ENCODE measurements around the gene SMTNL1. TPM values are rescaled to one million over a fixed set of nuclear protein-coding genes. Genes with fewer than 3 reads are reported as not detected.

Gene SMTNL1
- total RNA-seq, 2 experiments from 2014 or later: not detected

GRCh38 chr11:57585301-57585700, 47.9 kb downstream of the SMTNL1 start:
- CTCF ChIA-PET: interaction anchor here (1.5 kb wide), 1 partner anchor 11 kb away, joined by 4 read pairs; no protein-coding TSS in a partner anchor
- Mint-ChIP-seq H3K27me3 (peaks cover 3% of the 10 kb centered on the region), H3K4me1 (no peaks in the 10 kb centered on the region), H3K4me3 (no peak overlapping the region), H3K27ac (no peak overlapping the region), H3K9me3 (no peaks in the 10 kb centered on the region), H3K36me3 (ENCODE audit: low read depth) (no peaks in the 10 kb centered on the region)
- DNase-seq: no peak
- POLR2A ChIA-PET: no interaction called here

- Mint-ChIP-seq H3K36me3 (ENCODE audit: low read depth) (no peaks in the 10 kb centered on the region), H3K9me3 (no peaks in the 10 kb centered on the region), H3K27ac (no peak overlapping the region), H3K27me3 (peaks cover 9% of the 10 kb centered on the region), H3K4me3 (no peak overlapping the region), H3K4me1 (no peaks in the 10 kb centered on the region)
- ChIA-PET POLR2A (no interaction called here), CTCF (no interaction called here)
- DNase-seq: no peak
Observed at GRCh38 chr11:57586711-57587245, 49.4 kb downstream of the SMTNL1 start.

DNA sequence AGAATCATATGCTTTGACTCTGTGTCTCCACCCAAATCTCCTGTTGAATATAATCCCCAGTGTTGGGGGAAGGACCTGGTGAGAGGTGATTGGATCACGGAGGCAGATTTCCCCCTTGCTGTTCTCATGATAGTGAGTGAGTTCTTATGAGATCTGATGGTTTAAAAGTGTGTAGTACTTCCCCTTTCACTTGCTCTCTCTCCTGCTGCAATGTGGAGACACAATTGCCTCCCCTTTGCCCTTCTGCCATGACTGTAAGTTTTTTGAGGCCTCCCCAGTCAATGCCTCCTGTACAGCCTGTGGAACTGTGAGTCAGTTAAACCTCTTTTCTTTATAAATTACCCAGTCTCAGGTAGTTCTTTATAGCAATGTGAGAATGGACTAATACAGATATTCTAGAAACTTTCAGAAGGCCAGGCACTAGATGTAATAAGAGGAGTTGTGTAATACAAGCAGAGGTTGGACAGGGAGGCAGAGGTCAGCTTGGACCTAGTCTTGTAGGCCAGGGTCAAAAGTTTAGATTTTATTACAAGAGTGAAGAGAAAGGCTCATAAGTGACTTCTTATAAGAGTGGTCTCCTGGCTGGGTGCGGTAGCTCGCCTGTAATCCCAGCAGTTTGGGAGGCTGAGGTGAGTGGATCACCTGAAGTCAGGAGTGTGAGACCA, 50.8 kb downstream of the SMTNL1 start:
- H3K4me3 Mint-ChIP-seq: no peak overlapping the region
- H3K27ac Mint-ChIP-seq: no peak overlapping the region
- POLR2A ChIA-PET: no interaction called here
- no peaks in the 10 kb centered on the region for H3K4me1 Mint-ChIP-seq
- CTCF ChIA-PET: no interaction called here
- H3K9me3 Mint-ChIP-seq: no peaks in the 10 kb centered on the region
- no peak for DNase-seq
- H3K27me3 Mint-ChIP-seq: peaks cover 11% of the 10 kb centered on the region
- H3K36me3 Mint-ChIP-seq (ENCODE audit: low read depth): no peaks in the 10 kb centered on the region

DNA sequence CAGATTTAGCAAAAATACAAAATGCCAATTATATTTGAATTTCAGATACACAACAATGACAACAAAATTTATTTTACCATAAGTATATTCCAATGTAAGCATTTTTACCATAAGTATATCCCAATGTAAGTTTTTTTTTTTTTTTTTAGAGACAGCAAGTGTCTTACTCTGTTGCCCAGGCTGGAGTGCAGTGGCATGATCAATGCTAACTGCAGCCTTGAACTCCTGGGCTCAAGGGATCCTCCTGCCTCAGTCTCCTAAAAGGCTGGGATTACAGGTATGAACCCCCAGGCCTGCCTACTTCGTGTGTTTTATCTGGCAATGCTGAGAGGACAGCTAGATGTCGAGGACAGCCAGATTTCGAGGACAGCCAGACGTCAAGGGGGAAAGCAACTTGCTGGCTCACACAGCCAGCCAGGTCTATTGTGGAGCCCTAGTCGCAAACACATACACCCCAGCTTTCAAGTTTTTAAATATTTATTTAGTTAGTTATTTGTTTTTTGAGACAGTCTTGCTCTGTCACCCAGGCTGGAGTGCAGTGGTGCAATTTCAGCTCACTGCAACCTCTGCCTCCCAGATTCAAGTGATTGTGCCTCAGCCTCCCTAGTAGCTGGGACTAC, 59.0 kb downstream of the SMTNL1 start:
- CTCF ChIA-PET: interaction anchor here (1.2 to 1.9 kb wide), 4 partner anchors 12 to 204 kb away, joined by 3 to 6 read pairs (median 4); no protein-coding TSS in a partner anchor
- Mint-ChIP-seq H3K9me3 (no peaks in the 10 kb centered on the region), H3K27me3 (peaks cover 37% of the 10 kb centered on the region), H3K27ac (no peak overlapping the region), H3K4me1 (peaks cover 2% of the 10 kb centered on the region), H3K4me3 (no peak overlapping the region), H3K36me3 (ENCODE audit: low read depth) (no peaks in the 10 kb centered on the region)
- DNase-seq: no peak
- POLR2A ChIA-PET: no interaction called here

DNA sequence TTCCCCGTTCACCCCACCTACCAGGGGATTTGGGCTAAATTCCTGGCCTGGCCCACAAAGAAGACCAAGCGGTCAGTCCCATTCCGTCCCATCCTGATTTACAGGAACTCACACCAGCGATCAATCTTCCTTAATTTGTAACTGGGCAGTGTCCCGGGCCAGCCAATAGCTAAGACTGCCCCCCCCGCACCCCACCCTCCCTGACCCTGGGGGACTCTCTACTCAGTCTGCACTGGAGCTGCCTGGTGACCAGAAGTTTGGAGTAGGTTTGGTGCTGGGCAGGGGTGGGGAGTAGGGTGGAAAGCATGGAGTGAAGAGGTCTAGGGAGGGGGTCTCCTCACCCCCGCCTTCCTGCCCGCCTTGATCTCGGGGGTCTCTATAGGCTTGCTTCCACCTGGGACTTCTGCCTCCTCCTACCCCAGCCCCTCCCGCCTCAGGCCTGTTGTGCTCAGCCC, 60.1 kb downstream of the SMTNL1 start, which contains the start of gene SERPING1:
Gene SERPING1 (plus strand): TSS at position 225 of the 455 bp plus-strand sequence. CDS start 586 bp downstream, outside the sequence.
- Mint-ChIP-seq H3K4me3 (no peak within 1 kb of the TSS), H3K27ac (no peak within 1 kb of the TSS), H3K36me3 (ENCODE audit: low read depth) (no peaks in the 10 kb centered on the region), H3K4me1 (peaks cover 2% of the 10 kb centered on the region), H3K27me3 (peaks cover 37% of the 10 kb centered on the region), H3K9me3 (no peaks in the 10 kb centered on the region)
- DNase-seq: no peak
- CTCF ChIA-PET: interaction anchor here (1.5 kb wide), 1 partner anchor 13 kb away, joined by 4 read pairs; no protein-coding TSS in a partner anchor
- POLR2A ChIA-PET: no interaction called here

DNA sequence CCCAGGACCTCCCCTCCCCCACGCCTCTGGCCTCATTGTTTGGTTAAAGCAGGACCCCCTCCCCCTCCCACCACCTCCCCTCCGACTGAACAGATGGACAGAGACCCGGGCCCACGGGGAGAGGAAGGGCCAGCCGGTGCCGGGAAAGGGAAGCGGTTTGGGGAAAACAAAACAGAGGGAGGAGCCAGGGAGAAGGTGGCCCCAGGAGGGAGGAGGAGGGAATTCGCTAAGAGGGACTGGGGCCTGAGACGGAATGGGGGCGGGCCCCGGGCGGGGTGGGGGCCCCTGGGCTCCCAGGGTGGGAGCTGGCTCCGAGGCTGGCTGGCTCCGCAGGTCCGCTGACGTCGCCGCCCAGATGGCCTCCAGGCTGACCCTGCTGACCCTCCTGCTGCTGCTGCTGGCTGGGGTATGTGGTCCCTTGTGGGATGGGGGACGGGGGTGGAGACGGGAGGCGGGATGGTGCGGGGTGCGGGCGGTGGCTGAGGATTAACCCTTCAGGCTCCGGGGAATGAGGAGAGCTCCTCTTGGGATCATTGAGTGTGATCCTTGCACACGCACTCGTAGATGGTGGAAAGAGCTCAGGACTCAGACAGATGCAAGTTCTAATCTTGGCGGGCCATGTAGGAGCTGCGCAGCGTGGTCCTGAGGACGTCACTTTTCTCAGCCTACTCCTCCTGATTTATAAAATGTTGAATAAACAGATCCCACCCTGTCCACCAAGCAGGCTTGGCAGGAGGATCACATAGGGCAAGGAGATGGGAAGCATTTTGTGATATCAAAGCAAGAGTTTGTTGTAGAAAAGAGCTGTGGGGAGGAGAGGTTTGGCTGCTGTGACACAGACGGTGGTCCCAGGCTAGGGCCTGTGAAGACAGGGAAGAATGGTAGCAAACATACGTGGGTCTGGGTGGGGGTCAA, 60.8 kb downstream of the SMTNL1 start:
- H3K27me3 Mint-ChIP-seq: peaks cover 36% of the 10 kb centered on the region
- H3K36me3 Mint-ChIP-seq (ENCODE audit: low read depth): no peaks in the 10 kb centered on the region
- no peak overlapping the region for H3K4me3 Mint-ChIP-seq
- ChIA-PET POLR2A (no interaction called here), CTCF (no interaction called here)
- no peaks in the 10 kb centered on the region for H3K9me3 Mint-ChIP-seq
- peaks cover 2% of the 10 kb centered on the region for H3K4me1 Mint-ChIP-seq
- DNase-seq: no peak
- H3K27ac Mint-ChIP-seq: no peak overlapping the region

DNA sequence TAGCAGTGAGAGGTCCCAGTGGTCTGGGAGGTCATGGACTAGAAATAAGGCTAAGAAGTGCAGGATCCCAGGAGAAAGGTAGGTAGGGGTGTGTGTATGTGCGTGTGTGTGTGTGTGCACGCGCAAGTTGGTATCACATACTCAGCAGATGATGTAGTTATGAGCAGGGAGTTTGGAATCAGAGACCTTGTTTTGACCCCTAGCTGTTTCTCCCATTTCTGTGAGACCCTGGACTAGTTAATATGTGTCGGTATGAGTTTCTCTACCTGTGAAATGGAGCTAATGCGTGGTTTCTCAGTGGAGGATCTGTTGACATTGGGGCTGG, 61.4 kb downstream of the SMTNL1 start:
- Mint-ChIP-seq H3K27me3 (peaks cover 34% of the 10 kb centered on the region), H3K9me3 (no peaks in the 10 kb centered on the region), H3K27ac (no peak overlapping the region), H3K36me3 (ENCODE audit: low read depth) (no peaks in the 10 kb centered on the region), H3K4me1 (peaks cover 2% of the 10 kb centered on the region), H3K4me3 (no peak overlapping the region)
- DNase-seq: no peak
- CTCF ChIA-PET: no interaction called here
- POLR2A ChIA-PET: no interaction called here

DNA sequence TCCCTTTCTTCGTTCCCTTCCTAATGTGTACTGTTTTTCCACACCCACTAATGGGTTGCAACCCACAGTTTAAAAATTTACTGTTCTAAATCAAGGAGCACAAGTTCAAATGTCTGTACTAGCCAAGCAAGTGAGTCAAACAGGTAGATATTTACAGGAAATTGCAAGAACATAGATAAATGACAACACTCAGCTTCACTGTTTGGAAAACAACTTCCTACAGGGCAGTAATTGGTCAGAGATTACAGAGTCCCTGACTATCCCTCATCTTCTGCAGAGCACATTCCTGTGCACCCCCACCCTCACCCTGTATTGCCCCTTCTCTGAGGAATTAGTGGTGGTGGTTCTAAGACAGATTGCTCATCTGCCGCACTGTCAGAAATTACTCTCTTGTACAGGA, 62.0 kb downstream of the SMTNL1 start:
- ChIA-PET CTCF (no interaction called here), POLR2A (no interaction called here)
- Mint-ChIP-seq H3K9me3 (no peaks in the 10 kb centered on the region), H3K36me3 (ENCODE audit: low read depth) (no peaks in the 10 kb centered on the region), H3K4me3 (no peak overlapping the region), H3K27me3 (peaks cover 29% of the 10 kb centered on the region), H3K4me1 (peaks cover 3% of the 10 kb centered on the region), H3K27ac (no peak overlapping the region)
- no peak for DNase-seq

Other genes with a start within 250 kb of the SMTNL1 start
- 10 to 100 TPM in 1 of 2 experiments, 1 to 10 TPM in 1; 9.9 to 10.7 TPM for gene TNKS1BP1, start 212.6 kb upstream of the SMTNL1 start, total RNA-seq
- 100 to 1,000 TPM; 135 to 137 TPM for gene SSRP1, start 201.7 kb upstream of the SMTNL1 start, total RNA-seq
- gene P2RX3, start 199.2 kb upstream of the SMTNL1 start, total RNA-seq: not detected
- gene PRG3, start 156.4 kb upstream of the SMTNL1 start, total RNA-seq: not detected
- gene PRG2, start 146.9 kb upstream of the SMTNL1 start, total RNA-seq: under 1 TPM; 0.33 to 0.68 TPM
- 100 to 1,000 TPM in 1 of 2 experiments, 10 to 100 TPM in 1; 94.5 to 101 TPM for gene SLC43A3, start 110.5 kb upstream of the SMTNL1 start, total RNA-seq
- under 1 TPM; 0.35 to 0.50 TPM for gene RTN4RL2, start 77.1 kb upstream of the SMTNL1 start, total RNA-seq
- 10 to 100 TPM; 29.9 to 31.7 TPM for gene SLC43A1, start 21.9 kb upstream of the SMTNL1 start, total RNA-seq
- gene TIMM10, start 6.8 kb upstream of the SMTNL1 start, total RNA-seq: 10 to 100 TPM; 82.4 to 86.1 TPM
- gene UBE2L6, start 30.1 kb downstream of the SMTNL1 start, total RNA-seq: 100 to 1,000 TPM; 281 to 285 TPM
- gene SERPING1, start 60.1 kb downstream of the SMTNL1 start, total RNA-seq: under 1 TPM; 0.55 to 0.93 TPM
- gene YPEL4, start 112.3 kb downstream of the SMTNL1 start, total RNA-seq: 1 to 10 TPM; 1.5 to 2.2 TPM
- gene CLP1, start 120.2 kb downstream of the SMTNL1 start, total RNA-seq: 10 to 100 TPM; 14.8 to 17.5 TPM
- 10 to 100 TPM; 77.6 to 86.6 TPM for gene ZDHHC5, start 130.5 kb downstream of the SMTNL1 start, total RNA-seq
- gene MED19, start 174.6 kb downstream of the SMTNL1 start, total RNA-seq: 10 to 100 TPM; 13.9 to 14.1 TPM
- 10 to 100 TPM; 47.0 to 53.6 TPM for gene TMX2, start 175.0 kb downstream of the SMTNL1 start, total RNA-seq
- gene SELENOH, start 203.9 kb downstream of the SMTNL1 start, total RNA-seq: 100 to 1,000 TPM; 148 to 162 TPM
- not detected for gene BTBD18, start 214.2 kb downstream of the SMTNL1 start, total RNA-seq
- gene CTNND1, start 224.2 kb downstream of the SMTNL1 start, total RNA-seq: 1 to 10 TPM; 2.4 to 4.5 TPM